GM19395 (cell line): ENCODE results near the gene GABRB1.

Experiments used
- ATAC-seq: cut with Tn5 transposase; IDR thresholded peaks from one replicate; pipeline ENCODE4 v1.9.1; 2021; ENCODE audit warnings: mild to moderate bottlenecking, moderate library complexity; ENCODE audit not compliant: unreplicated experiment

The GABRB1 gene

DNA sequence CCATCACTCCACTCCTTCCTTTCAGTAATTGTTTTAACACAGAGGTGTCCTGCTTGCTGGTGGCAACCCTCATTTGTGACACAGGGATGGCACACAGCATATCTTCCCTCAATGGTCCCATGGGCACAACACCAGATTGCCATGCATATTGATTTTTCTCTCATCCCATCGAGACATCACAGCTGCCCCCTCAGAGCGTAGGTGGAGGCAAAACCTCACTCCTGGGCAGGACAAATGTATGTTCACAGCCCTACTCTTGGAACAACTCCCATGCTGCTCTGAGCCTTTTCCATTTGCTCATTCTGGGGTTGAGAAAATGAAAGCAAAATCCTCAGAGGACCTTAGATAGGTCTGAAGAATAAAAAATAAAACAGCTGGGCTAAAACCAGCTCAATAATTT lies 172.2 kb downstream of the GABRB1 start:
- ATAC-seq: no peak

DNA sequence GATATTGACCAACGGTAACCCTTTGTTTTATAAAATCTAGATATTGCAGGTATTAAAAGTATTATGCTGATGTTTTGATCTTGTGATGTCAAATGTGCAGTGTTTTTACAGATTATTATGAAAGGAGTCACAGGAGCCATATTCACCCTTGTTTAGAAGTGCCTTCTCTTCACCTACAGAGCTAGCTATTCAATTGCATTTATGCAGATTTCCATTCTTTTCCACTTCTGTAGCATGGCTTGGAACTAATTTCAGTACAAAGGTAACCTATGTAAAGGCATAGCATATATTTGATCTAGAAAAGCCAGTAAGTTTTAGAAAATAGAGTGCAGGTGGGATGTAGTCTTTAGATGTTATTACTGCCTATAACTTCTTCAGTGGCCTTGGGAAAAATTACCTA lies 176.2 kb downstream of the GABRB1 start:
- ATAC-seq: no peak

DNA sequence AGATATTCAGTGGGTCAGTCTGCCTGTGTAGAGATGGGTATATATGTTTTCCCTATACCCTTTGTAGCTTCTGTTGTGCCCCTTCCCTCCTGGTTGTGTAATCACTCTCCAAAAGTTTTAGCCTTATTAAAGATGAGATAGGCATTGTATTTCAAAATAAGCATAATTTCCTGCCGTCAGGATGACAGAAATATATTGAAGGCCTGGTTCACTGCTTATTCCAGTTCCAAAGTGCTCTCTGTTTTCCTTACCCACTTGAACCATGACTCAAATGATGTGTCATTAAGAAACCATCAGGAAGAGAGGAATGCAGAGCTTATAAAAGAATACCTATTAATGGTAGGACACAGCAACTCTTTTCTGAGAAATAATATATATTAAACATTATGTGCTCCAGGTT lies 178.5 kb downstream of the GABRB1 start:
- no peak for ATAC-seq

DNA sequence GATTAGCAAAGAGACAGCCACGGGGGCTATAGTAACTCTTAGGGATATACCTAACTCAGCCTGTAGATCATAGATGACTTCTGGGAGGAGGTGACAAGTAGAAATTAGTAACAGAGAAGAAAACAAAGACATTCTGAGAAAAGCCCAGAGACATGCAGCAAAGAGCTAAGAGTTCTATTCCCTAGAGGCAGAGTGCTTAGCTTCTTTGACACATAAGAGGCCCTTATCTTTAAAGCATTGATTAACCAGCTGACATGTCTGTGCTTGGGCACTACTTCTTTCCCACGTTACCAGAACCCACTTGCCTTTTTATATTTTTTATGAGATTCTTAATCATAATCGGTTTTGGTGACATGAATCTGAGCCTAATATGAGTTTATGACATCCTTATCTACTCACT lies 179.5 kb downstream of the GABRB1 start:
- no peak for ATAC-seq

DNA sequence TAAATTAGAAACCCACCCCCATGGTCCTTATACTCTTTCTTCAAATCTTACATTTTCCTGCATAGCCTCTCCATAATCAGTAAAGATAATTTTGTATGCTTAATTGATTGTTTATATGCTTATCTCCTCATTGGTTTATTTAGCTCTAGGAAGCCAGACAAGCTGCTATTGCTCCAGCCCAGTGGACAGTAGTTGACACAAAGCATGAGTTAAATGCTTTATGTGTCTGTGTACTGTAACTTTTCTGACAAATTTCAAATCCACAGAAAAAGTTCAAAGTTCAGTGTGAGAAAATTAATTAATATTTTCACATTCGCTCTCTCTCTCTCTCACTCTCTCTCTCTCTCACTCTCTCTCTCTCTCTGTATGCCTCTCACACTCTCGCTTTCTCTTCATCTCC lies 181.7 kb downstream of the GABRB1 start:
- no peak for ATAC-seq

DNA sequence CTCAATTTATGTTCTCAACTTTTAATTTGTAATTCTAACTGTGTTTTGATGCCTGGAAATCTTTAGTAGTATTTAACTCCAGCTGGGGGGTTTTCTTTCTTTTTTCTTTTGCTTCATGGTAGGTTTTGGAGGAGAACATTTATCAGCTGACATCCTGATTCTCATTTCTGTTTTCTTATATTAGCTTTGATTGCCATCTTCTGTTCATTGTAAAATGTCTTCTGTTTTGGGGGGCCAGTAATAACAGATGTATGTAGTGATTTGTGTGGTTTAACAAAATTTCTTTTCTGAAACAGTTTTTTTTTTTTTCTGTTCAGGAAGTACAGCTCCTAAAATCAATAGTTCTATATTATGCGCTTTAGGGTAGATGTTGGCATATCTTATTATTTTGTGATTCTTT lies 182.2 kb downstream of the GABRB1 start:
- ATAC-seq: no peak

DNA sequence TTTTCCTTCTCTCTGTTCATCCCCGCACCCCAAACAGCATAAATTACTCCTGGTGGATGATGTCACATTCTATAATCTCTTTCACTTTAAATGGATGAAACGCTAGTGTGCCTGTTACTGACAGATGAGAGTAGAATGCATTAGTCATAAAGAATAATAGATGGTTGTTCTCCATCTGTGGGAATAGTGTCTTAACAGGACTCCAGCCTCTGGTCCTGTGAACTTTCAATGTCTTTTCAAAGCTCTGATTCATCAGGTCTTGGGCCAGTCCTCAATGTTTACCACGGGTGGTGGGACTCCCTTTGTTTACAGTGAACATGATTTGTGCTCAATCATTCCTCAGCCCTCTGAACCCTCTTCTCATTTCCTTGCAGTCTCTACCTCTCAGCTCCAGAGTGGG lies 182.6 kb downstream of the GABRB1 start:
- no peak for ATAC-seq

DNA sequence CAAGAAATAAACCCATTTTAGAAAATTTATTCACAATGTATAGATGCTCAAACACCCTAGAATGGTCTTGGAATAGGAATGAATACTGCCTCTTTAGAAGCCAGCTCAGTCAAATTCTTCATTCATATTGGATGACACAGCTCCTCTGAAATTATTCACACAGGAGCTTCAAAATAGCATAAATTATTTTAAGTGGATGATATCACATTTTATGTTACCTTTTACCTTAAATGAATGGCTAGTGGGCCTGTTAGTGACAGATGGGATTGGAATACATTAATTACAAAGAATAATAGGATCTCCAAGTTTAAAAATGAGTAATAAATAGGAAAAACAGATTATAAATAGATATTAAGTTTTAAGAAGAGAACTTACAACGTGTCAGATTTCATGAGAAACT lies 184.4 kb downstream of the GABRB1 start:
- ATAC-seq: no peak

DNA sequence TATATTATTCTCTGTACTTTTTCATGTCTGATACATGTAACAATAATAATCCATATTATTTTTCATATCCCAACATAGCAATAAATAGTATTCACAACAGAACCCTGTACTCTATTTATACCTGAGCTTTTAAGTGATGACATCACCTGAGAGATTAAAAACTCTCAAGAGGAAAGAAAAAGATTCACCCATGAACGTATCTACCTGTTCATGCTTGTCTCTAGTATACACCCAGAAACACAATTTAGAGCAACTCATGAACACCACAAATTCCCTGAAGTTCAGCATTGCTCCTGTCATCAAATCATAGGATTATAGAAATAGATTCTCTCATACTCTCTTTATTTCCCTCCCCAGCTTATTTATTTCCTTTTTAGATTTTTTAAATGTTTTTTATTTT lies 185.9 kb downstream of the GABRB1 start:
- no peak for ATAC-seq

DNA sequence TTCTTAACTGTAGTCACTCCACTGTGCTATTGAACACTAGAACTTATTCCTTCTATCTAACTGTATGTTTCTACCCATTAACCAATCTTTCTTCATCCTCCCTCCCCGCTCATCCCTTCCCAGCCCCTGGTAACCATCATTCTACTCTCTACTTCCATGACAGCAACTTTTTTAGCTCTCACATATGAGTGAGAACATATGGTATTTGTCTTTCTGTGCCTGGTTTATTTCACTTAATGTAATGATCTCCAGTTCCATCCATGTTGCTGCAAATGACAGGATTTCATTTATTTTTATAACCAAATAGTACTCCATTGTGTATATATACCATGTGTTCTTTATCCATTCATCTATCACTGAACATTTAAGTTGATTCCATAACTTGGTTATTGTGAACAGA lies 186.5 kb downstream of the GABRB1 start:
- no peak for ATAC-seq

DNA sequence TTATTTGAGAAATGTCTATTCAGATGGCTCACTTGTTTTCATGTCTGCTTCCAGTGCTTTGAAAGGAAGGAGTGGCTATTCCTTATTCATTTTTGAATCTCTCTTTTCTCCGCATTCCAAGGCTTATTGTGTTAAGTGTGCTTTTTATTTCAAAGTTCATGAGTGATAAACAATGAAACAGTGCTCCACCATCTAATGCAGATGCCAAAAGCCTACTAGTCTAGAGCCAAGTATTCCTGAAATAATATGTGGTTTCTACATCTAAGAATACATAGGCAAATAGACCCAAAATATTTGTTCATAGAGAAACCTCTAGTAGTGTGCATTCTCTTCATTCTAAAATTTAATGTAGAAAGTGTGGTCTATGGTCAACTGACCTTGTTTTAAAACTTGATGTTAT lies 187.3 kb downstream of the GABRB1 start:
- no peak for ATAC-seq

DNA sequence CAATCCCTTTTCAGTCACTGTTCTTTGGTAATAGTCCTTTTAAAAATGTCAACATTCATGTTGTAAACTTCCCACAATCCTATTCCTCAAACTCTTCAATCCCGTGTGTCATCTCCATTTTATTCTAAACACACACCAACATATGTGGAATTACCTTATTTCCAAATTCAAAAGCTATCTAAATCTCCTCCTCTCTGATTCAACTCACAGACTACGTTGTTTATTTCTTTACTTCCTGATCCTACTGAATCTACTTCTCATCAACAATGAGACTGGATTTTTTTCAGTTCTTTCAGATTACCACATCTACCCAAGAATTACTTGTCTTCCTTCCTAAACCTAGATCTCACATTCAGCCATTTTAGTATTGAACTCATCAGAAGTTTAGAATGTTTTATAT lies 188.2 kb downstream of the GABRB1 start:
- ATAC-seq: no peak

DNA sequence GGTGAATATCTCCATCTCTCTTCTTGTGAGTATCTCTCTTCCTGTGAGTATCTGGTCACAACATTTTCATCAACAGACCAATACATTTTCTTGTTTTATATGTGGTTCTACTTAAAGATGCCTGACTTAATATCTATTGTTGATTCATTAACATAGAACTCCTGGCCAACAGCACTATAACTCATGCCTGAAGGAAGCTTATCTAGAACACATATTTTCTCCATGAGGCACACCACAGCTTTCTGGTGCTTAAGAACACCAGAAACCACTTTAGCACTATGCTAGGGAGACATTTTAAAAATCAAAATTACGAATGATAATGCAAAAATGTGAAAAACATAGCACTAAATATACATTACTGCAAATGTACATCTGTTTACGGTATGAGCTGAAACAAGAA lies 190.4 kb downstream of the GABRB1 start:
- ATAC-seq: no peak

DNA sequence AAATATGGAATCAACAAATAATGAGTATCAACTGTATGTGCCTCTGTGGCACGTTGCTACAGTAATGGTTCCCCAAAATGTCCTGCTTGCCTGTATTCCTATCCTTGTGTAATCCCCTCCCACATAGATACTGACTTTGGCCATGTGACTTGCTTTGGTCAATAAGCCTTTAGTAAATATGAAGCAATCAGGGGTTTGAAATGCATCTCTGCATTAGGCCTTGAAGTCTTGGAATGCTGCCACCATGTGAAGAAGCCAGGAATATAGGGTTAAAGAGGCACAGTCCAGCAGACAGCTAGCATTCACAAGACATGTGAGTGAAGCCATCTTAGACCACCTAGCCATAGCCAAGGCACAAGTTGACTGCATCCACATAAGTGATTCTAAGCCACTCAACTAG lies 190.9 kb downstream of the GABRB1 start:
- no peak for ATAC-seq

DNA sequence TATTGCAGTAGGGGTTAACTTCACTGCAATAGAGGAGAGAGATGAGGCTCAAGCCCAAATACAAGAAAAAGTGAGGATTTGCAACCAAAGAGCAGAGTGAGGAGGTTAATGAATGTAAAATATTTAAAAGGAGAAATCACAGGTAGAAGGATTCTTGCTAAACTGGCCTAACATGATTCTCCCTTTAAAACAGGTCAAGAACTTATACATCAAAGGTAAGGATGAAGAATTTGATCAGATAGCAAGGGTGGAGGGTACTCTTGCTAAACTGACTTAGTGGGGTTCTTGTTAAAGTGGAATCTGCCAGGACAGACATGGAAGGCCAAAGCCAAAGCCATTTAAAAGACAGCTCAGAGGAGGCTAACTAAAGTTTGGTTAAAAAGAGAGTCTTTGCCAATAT lies 193.0 kb downstream of the GABRB1 start:
- no peak for ATAC-seq

DNA sequence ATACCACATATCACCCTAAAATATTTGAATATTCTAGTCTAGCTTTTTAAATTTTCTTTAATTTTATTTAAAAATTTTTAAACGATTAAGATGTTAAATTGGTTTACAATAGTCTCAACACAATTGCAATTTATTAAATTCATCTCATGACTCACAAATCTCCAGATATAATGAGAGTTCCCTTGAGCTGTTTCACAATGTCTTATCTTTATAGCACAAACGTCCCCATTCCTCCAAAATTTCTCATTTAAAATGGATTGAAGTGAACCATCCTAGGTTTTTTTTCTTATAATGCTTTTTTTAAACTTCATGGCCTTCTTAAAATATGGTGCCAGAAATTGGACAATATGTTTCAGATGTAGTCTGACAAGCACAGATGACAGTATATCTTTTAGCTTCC lies 204.4 kb downstream of the GABRB1 start:
- ATAC-seq: no peak

DNA sequence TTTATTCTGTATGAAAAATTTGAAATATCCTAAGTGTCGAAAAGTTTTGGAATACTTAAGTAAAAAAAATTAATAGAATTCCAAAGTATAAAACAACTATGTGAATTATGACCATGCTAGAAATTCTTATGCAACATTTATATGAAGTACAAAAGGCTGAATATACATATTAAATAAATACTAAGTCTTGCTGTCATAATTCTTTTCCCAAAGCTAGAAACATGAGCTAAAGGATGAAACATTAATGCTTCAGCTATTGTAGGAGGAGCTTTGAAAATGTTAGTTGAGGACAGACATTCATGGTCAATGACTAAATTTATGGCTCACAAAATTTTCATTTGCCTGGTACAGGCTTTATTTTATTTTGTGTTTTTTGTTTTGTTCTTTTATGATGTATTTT lies 207.3 kb downstream of the GABRB1 start:
- no peak for ATAC-seq

DNA sequence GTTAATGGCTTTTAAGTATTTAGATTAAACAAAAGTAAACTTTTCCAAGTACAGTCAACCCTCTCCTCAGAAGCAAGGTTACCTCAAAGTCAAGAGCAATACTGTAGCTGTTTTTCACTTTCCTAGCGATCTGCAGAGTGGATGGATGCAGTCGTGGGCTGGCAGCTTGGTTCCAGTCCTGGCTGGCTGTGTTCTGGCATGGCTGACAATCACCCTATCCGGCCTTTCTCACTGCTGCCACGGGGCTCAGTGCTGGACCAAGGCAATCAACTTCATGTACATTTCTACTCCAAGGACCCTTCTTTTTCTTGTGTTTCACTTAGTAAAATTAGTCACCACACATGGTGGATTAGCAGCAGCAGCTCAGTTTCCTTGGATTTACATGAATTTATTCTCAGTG lies 208.3 kb downstream of the GABRB1 start:
- no peak for ATAC-seq

DNA sequence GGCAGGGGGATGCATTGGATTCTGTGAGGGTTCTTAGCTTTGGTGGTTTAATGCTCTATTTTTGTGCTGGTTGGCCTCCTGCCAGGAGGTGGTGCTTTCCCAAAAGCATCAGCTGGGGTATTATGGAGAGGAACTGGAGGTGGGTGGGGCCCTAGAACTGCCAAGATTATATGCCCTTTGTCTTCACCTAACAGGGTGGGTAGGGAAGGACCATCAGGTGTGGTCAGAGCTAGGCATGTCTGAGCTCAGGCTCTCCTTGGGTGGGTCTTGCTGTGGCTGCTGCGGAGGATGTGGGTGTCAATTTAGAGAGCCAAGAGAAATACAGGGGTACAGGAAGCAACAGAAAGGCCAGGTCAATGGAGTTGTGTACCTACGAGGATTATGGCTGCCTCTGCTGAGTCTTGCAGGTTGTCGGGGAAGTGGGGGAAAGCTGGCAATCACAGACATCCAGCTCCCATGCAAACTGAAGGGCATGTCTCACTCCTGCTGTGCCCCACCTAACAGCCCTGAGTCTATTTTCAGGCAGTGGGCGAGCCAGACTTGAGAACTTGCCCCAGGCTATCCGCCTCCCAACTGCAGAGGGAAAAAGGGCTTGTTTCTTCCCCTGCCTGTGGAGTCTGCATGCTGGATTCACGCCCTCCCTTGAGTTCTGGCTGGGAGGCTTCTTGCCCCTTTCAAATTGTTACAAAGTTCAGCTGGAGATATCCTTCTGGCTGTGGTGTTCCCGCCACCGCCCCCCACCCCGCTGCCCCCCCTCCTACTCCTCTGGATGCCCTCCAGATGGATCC lies 220.2 kb downstream of the GABRB1 start:
- ATAC-seq: no peak

DNA sequence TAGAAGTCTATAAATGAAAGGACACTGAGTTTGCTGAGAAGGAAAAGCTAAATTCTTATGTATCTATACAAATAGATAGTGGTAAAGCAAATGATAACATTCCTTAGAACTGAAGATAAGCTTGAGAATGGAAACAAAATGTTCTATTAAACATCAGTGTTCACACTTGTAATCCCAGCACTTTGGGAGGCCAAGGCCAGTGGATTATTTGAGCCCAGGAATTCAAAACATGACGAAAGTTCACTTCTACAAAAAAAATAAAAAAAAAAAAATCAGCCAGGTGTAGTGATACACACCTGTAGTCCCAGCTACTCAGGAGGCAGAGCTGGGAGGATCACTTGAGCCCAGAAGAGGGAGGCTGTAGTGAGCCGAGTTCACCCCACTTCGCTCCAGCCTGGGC lies 232.4 kb downstream of the GABRB1 start:
- no peak for ATAC-seq

DNA sequence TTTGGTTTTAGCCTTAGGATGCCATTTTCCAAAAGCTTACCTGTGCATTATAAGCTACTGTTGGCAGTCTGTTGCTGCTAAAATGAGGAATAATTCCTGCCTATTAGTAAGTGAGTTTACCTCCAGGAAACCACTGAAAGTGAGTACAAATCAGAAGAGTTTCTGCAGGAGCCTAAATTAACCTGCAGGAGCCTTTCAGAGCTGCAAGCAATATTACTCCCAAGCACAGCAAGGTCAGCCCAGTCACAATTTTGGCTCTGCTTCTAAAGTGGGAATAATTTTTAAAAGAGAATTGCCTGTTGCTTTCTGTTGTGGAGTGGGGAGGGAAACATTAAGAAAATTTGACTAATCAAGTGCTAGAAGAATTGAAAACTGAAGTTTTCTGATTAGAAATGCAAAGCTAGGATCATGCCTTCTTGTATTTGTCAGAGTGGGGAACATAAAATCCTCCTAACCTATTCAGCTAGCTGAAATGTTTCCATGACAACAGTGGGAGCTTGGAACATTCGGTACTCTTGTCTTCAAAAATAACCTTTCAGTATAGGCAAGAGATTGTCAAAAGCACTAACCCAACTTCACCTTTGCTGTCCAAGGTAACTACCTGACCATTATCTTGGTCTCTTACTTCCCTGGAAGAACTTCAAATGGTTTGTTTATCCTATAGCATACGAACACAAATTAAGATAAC lies 239.0 kb downstream of the GABRB1 start:
- ATAC-seq: no peak

DNA sequence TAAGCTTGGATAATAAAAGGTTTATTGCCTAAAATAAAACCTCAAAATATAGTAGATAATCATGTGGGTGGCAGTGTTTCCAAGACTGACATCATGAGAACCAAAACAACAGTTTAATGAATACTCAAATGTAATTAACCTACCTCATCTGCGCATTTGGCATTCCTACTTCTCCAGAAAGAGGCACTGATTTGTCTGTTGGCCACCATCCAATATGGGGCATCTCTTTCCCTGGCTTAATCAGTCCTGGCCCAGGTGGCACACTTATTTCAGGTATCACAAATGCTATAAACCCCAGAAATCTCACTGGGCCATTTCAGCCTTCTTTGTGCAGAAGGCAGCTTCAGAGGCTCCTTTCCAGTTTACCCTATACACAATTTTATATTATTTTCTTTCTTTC lies 239.9 kb downstream of the GABRB1 start:
- ATAC-seq: no peak

DNA sequence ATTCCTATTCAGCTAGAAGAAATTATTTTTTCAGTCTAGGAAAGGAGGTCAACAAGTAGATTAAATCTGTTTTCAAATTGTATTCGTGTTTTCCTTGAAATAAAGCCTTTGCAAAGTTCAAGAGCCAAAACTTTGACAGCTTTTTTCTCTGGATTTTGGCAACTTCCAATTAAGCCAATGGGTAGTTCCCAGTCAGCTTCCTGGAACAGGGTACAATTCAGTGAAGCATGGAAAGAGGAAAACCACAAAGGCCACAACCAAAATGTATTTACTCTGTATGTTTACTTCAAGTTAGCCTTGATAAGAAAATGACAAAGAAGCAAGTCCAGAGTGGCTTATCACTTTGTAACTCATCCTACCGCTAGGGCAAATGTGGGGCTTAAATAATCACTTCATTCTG lies 243.5 kb downstream of the GABRB1 start:
- ATAC-seq: no peak
